T-helper 17 cell (primary cell): ENCODE data around the gene MTRF1L. TPM values are rescaled to one million over a fixed set of nuclear protein-coding genes. Genes with fewer than 3 reads are reported as not detected.
A peak's percentile ranks its signal among the peaks of the same experiment; 100 is the strongest.
"Not testable (repeated sequence)": the region's sequence is repeated elsewhere in the genome, so short reads cannot be mapped to it uniquely, and the experiment has no call there.

Experiments used
- ATAC-seq: fragments of 150-1000 bp; cut with Tn5 transposase; 2 replicates; pipeline ENCODE4 v1.10.0; 2021; ENCODE audit warnings: mild to moderate bottlenecking, moderate library complexity
- DNase-seq, 3 donors: peaks; one replicate each; pipeline versions ENCODE4 v3.0.0 to v3.0.0-alpha.2; 2020 to 2021
- H3K9me3 ChIP-seq: one replicate; pipeline ENCODE4 v1.7.0; 2013; ENCODE audit warnings: low read length, mild to moderate bottlenecking; ENCODE audit not compliant: control insufficient read depth, poor library complexity, severe bottlenecking
- H3K27ac Mint-ChIP-seq: one replicate; pipeline ENCODE4 v1.8.0; 2022; ENCODE audit warnings: mild to moderate bottlenecking, moderate library complexity, mixed read lengths
- H3K27me3 Mint-ChIP-seq: one replicate; pipeline ENCODE4 v1.8.0; 2022; ENCODE audit warnings: mixed read lengths
- H3K36me3 Mint-ChIP-seq: one replicate; pipeline ENCODE4 v1.8.0; 2022; ENCODE audit warnings: low read depth, mixed read lengths
- H3K4me1 Mint-ChIP-seq: one replicate; pipeline ENCODE4 v1.8.0; 2022; ENCODE audit warnings: mild to moderate bottlenecking, mixed read lengths
- H3K4me3 Mint-ChIP-seq: one replicate; pipeline ENCODE4 v1.8.0; 2022; ENCODE audit warnings: mild to moderate bottlenecking, moderate library complexity, mixed read lengths
- total RNA-seq, 4 donors: library from RNA in 2 of 4; stranded (reverse) in 2 of 4; gene quantifications; one replicate each; pipeline ENCODE4 v1.2.3 and lab custom pipeline; 2022 to 2026

MTRF1L gene
- total RNA-seq, 2 donors from 2014 or later = 9.5 to 14.8 TPM

GRCh38 chr6:152993847-152994246, 8.7 kb downstream of the MTRF1L start:
- peak overlapping the region; percentile 16 for H3K27ac Mint-ChIP-seq
- DNase-seq = no peak
- H3K4me1 Mint-ChIP-seq = peaks cover 8% of the 10 kb centered on the region
- no peak overlapping the region for H3K4me3 Mint-ChIP-seq
- H3K9me3 ChIP-seq = no peaks in the 10 kb centered on the region
- ATAC-seq = no peak
- H3K27me3 Mint-ChIP-seq = no peaks in the 10 kb centered on the region
- peaks cover 7% of the 10 kb centered on the region for H3K36me3 Mint-ChIP-seq

- Mint-ChIP-seq H3K27me3 (no peaks in the 10 kb centered on the region), H3K27ac (peak overlapping the region; percentile 16), H3K4me3 (no peak overlapping the region), H3K4me1 (peaks cover 8% of the 10 kb centered on the region), H3K36me3 (peaks cover 7% of the 10 kb centered on the region)
- no peaks in the 10 kb centered on the region for H3K9me3 ChIP-seq
- DNase-seq (no peak), ATAC-seq (no peak)
Observed at GRCh38 chr6:152993431-152993830, 9.1 kb downstream of the MTRF1L start.

- no peaks in the 10 kb centered on the region for H3K9me3 ChIP-seq
- H3K36me3 Mint-ChIP-seq = peaks cover 2% of the 10 kb centered on the region
- ATAC-seq (no peak), DNase-seq (no peak)
- H3K4me3 Mint-ChIP-seq = no peak overlapping the region
- H3K27ac Mint-ChIP-seq = peak overlapping the region; percentile 72
- H3K4me1 Mint-ChIP-seq = peaks cover 25% of the 10 kb centered on the region
- no peaks in the 10 kb centered on the region for H3K27me3 Mint-ChIP-seq
Observed at GRCh38 chr6:152986978-152987377, 15.5 kb downstream of the MTRF1L start.

- H3K4me3 Mint-ChIP-seq, DNase-seq, H3K9me3 ChIP-seq, H3K36me3 Mint-ChIP-seq, H3K27me3 Mint-ChIP-seq, ATAC-seq: not testable (repeated sequence)
- Mint-ChIP-seq H3K27ac (peak overlapping the region; percentile 95), H3K4me1 (peaks cover 36% of the 10 kb centered on the region)
Observed at GRCh38 chr6:152985300-152985699, 17.2 kb downstream of the MTRF1L start.

- Mint-ChIP-seq H3K27me3 (no peaks in the 10 kb centered on the region), H3K36me3 (peaks cover 5% of the 10 kb centered on the region), H3K4me1 (peaks cover 39% of the 10 kb centered on the region), H3K27ac (peak overlapping the region; percentile 95), H3K4me3 (peak overlapping the region; percentile 97)
- ATAC-seq (no peak), DNase-seq (no peak)
- H3K9me3 ChIP-seq = no peaks in the 10 kb centered on the region
Observed at GRCh38 chr6:152984513-152984872, 18.0 kb downstream of the MTRF1L start.

- Mint-ChIP-seq H3K27ac (peak overlapping the region; percentile 95), H3K4me3 (peak overlapping the region; percentile 97), H3K27me3 (no peaks in the 10 kb centered on the region), H3K4me1 (peaks cover 39% of the 10 kb centered on the region), H3K36me3 (peaks cover 5% of the 10 kb centered on the region)
- no peaks in the 10 kb centered on the region for H3K9me3 ChIP-seq
- DNase-seq = peak; percentile 89 to 94 (median 90)
- peak; percentile 0 for ATAC-seq
Observed at GRCh38 chr6:152983637-152984512, 18.6 kb downstream of the MTRF1L start.

GRCh38 chr6:152982904-152983636, 19.4 kb downstream of the MTRF1L start, which contains the start of gene FBXO5:
FBXO5 (minus strand) TSS chr6:152983041; CDS start chr6:152982959, 82 bp downstream.
- H3K27ac Mint-ChIP-seq = peak within 1 kb of the TSS; percentile 95
- ATAC-seq (peak; percentile 96), DNase-seq (peak; percentile 94 to 97 (median 96))
- H3K27me3 Mint-ChIP-seq = no peaks in the 10 kb centered on the region
- H3K9me3 ChIP-seq = no peaks in the 10 kb centered on the region
- peaks cover 42% of the 10 kb centered on the region for H3K4me1 Mint-ChIP-seq
- H3K36me3 Mint-ChIP-seq = peaks cover 5% of the 10 kb centered on the region
- peak within 1 kb of the TSS; percentile 97 for H3K4me3 Mint-ChIP-seq

GRCh38 chr6:152981989-152982903, 20.3 kb downstream of the MTRF1L start:
- Mint-ChIP-seq H3K27ac (no peak overlapping the region), H3K36me3 (peaks cover 5% of the 10 kb centered on the region), H3K4me3 (peak overlapping the region; percentile 97), H3K27me3 (no peaks in the 10 kb centered on the region), H3K4me1 (peaks cover 41% of the 10 kb centered on the region)
- ATAC-seq (no peak), DNase-seq (peak in 2 of 3 donors; percentile 4 to 12)
- H3K9me3 ChIP-seq = no peaks in the 10 kb centered on the region

- no peak overlapping the region for H3K27ac Mint-ChIP-seq
Observed at GRCh38 chr6:152981219-152981618, 21.3 kb downstream of the MTRF1L start.

GRCh38 chr6:152980656-152981055, 21.9 kb downstream of the MTRF1L start:
- ATAC-seq (no peak), DNase-seq (no peak)
- peaks cover 45% of the 10 kb centered on the region for H3K4me1 Mint-ChIP-seq
- H3K27me3 Mint-ChIP-seq = no peaks in the 10 kb centered on the region
- no peak overlapping the region for H3K27ac Mint-ChIP-seq
- H3K9me3 ChIP-seq = no peaks in the 10 kb centered on the region
- peaks cover 5% of the 10 kb centered on the region for H3K36me3 Mint-ChIP-seq
- H3K4me3 Mint-ChIP-seq = no peak overlapping the region

More at GRCh38 chr6:152981219-152981618, 21.3 kb downstream of the MTRF1L start:
- peak overlapping the region; percentile 88 for H3K4me3 Mint-ChIP-seq
- no peak for DNase-seq
- H3K36me3 Mint-ChIP-seq = peaks cover 5% of the 10 kb centered on the region
- ATAC-seq = no peak
- no peaks in the 10 kb centered on the region for H3K27me3 Mint-ChIP-seq
- peaks cover 42% of the 10 kb centered on the region for H3K4me1 Mint-ChIP-seq
- no peaks in the 10 kb centered on the region for H3K9me3 ChIP-seq

GRCh38 chr6:152979116-152979515, 23.4 kb downstream of the MTRF1L start:
- Mint-ChIP-seq H3K27ac (no peak overlapping the region), H3K27me3 (no peaks in the 10 kb centered on the region), H3K4me3 (no peak overlapping the region), H3K4me1 (peaks cover 44% of the 10 kb centered on the region), H3K36me3 (peaks cover 7% of the 10 kb centered on the region)
- H3K9me3 ChIP-seq = no peaks in the 10 kb centered on the region
- DNase-seq (no peak), ATAC-seq (no peak)

GRCh38 chr6:152978058-152978457, 24.5 kb downstream of the MTRF1L start:
- ATAC-seq (no peak), DNase-seq (no peak)
- Mint-ChIP-seq H3K4me1 (peaks cover 36% of the 10 kb centered on the region), H3K4me3 (no peak overlapping the region), H3K36me3 (peaks cover 7% of the 10 kb centered on the region), H3K27ac (no peak overlapping the region), H3K27me3 (no peaks in the 10 kb centered on the region)
- H3K9me3 ChIP-seq = no peaks in the 10 kb centered on the region
